AG10803 (cell line): Measurements from ENCODE around the gene SENP7.
"Not testable (repeated sequence)": the region's sequence is repeated elsewhere in the genome, so short reads cannot be mapped to it uniquely, and the experiment has no call there.

Experiments
- DNase-seq: peaks from one replicate; pipeline ENCODE4 v3.0.0; 2010; ENCODE audit warnings: low read depth
- H3K4me3 ChIP-seq: 2 replicates; pipeline ENCODE4 v1.5.1; 2011; ENCODE audit warnings: mild to moderate bottlenecking, low read length, control low read depth
- CTCF ChIP-seq: conservative IDR thresholded peaks from 2 replicates; pipeline ENCODE4 v1.5.1; 2011; ENCODE audit warnings: mild to moderate bottlenecking, low read length, control low read depth, inconsistent platforms

The SENP7 gene

GRCh38 chr3:101501783-101502182 lies 11.2 kb downstream of the SENP7 start:
- TF ChIP-seq CTCF, result no peak
- DNase-seq, result no peak
- no peak overlapping the region for H3K4me3 ChIP-seq

GRCh38 chr3:101500208-101500607 lies 12.8 kb downstream of the SENP7 start:
- DNase-seq, result no peak
- no peak overlapping the region for H3K4me3 ChIP-seq
- TF ChIP-seq CTCF, result no peak

GRCh38 chr3:101497803-101498202 lies 15.2 kb downstream of the SENP7 start:
- H3K4me3 ChIP-seq, result no peak overlapping the region
- no peak for TF ChIP-seq CTCF
- no peak for DNase-seq

- no peak for DNase-seq
- H3K4me3 ChIP-seq, result no peak overlapping the region
- no peak for TF ChIP-seq CTCF
These were observed 17.5 kb downstream of the SENP7 start for GRCh38 chr3:101495552-101495951.

GRCh38 chr3:101484805-101485620 lies 28.0 kb downstream of the SENP7 start:
- no peak for TF ChIP-seq CTCF
- peak; percentile 28 for DNase-seq
- no peak overlapping the region for H3K4me3 ChIP-seq

- no peak for TF ChIP-seq CTCF
- no peak overlapping the region for H3K4me3 ChIP-seq
- DNase-seq, result no peak
These were observed 34.0 kb downstream of the SENP7 start for GRCh38 chr3:101478980-101479379.

GRCh38 chr3:101474841-101475552 lies 38.0 kb downstream of the SENP7 start:
- H3K4me3 ChIP-seq, DNase-seq: not testable (repeated sequence)

- DNase-seq, H3K4me3 ChIP-seq: not testable (repeated sequence)
These were observed 44.3 kb downstream of the SENP7 start for GRCh38 chr3:101468676-101469075.

GRCh38 chr3:101467310-101467663 lies 45.7 kb downstream of the SENP7 start:
- not testable (repeated sequence) for H3K4me3 ChIP-seq, DNase-seq
